Keratinocyte (primary cell): ENCODE measurements around the gene BPIFA1.

Experiments used
- EZH2 ChIP-seq: IDR thresholded peaks from one replicate; pipeline ENCODE4 v1.6.1; 2012; ENCODE audit warnings: inconsistent platforms, mild to moderate bottlenecking, low read length, moderate library complexity
- TF ChIP-seq, protein P1 (sequence below), 3 experiments: IDR thresholded peaks in 1 of 3; conservative IDR thresholded peaks in 1 of 3; optimal IDR thresholded peaks in 1 of 3; 2 replicates in 2 of 3; 3 replicates in 1 of 3; pipeline versions ENCODE3 to v1.5.1; 2011; ENCODE audit warnings: low read length in 3 of 3, mild to moderate bottlenecking in 3 of 3, moderate library complexity in 2 of 3, control low read depth in 1 of 3, inconsistent platforms in 1 of 3; ENCODE audit not compliant: insufficient read depth in 2 of 3; ENCODE audit errors: extremely low read depth in 1 of 3

DNA sequence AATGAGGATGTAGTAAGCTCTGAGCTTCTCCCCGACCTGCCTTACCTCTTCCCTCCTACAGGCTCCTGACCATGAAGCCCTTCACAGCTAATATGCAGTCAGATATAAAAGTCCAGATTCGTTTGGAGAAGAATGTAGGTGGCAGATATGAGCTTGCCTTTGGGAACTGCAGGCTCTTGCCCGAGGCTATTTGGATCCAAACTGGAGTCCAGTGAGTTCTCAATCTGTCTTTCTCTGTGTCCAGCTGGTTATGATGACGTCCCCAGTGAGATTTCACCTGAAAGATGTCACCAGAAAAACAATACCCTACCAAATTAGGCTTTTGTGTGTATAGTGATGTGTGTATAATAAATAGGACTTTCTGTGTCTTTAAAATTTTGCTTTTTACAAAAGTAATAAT is 33.3 kb upstream of the BPIFA1 start:
- TF ChIP-seq, protein P1, sequence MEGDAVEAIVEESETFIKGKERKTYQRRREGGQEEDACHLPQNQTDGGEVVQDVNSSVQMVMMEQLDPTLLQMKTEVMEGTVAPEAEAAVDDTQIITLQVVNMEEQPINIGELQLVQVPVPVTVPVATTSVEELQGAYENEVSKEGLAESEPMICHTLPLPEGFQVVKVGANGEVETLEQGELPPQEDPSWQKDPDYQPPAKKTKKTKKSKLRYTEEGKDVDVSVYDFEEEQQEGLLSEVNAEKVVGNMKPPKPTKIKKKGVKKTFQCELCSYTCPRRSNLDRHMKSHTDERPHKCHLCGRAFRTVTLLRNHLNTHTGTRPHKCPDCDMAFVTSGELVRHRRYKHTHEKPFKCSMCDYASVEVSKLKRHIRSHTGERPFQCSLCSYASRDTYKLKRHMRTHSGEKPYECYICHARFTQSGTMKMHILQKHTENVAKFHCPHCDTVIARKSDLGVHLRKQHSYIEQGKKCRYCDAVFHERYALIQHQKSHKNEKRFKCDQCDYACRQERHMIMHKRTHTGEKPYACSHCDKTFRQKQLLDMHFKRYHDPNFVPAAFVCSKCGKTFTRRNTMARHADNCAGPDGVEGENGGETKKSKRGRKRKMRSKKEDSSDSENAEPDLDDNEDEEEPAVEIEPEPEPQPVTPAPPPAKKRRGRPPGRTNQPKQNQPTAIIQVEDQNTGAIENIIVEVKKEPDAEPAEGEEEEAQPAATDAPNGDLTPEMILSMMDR (optimal IDR thresholded peaks at IDR 0.05 in 1 of 3, IDR thresholded peaks at IDR 0.05 in 1 of 3, conservative IDR thresholded peaks at IDR 0.05 in 1 of 3; ENCODE audit: extremely low read depth in 1 of 3, insufficient read depth in 2 of 3, low read length in 3 of 3), result no peak
- TF ChIP-seq EZH2, result no peak
